ENCODE results near the gene LEKR1. TPM values are rescaled to one million over a fixed set of nuclear protein-coding genes. Genes with fewer than 3 reads are reported as not detected.
"Not testable (repeated sequence)": the region's sequence is repeated elsewhere in the genome, so short reads cannot be mapped to it uniquely, and the experiment has no call there.

The LEKR1 gene
- total RNA-seq, 1 donor from 2014 or later: 3.4 TPM

GRCh38 chr3:156963096-156963495 is 136.9 kb downstream of the LEKR1 start:
- peaks cover 4% of the 10 kb centered on the region for H3K9me3 Mint-ChIP-seq
- no peaks in the 10 kb centered on the region for H3K27me3 Mint-ChIP-seq (ENCODE audit: low read depth)
- no peak overlapping the region for H3K4me3 Mint-ChIP-seq
- TF ChIP-seq, protein P1, sequence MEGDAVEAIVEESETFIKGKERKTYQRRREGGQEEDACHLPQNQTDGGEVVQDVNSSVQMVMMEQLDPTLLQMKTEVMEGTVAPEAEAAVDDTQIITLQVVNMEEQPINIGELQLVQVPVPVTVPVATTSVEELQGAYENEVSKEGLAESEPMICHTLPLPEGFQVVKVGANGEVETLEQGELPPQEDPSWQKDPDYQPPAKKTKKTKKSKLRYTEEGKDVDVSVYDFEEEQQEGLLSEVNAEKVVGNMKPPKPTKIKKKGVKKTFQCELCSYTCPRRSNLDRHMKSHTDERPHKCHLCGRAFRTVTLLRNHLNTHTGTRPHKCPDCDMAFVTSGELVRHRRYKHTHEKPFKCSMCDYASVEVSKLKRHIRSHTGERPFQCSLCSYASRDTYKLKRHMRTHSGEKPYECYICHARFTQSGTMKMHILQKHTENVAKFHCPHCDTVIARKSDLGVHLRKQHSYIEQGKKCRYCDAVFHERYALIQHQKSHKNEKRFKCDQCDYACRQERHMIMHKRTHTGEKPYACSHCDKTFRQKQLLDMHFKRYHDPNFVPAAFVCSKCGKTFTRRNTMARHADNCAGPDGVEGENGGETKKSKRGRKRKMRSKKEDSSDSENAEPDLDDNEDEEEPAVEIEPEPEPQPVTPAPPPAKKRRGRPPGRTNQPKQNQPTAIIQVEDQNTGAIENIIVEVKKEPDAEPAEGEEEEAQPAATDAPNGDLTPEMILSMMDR (IDR thresholded peaks at IDR 0.05; ENCODE audit: unreplicated experiment): no peak
- H3K4me1 Mint-ChIP-seq: no peaks in the 10 kb centered on the region
- no peak overlapping the region for H3K27ac Mint-ChIP-seq
- no peak for DNase-seq (ENCODE audit: low spot score in 2 of 2, unreplicated experiment in 2 of 2)
- H3K36me3 Mint-ChIP-seq: no peaks in the 10 kb centered on the region

DNA sequence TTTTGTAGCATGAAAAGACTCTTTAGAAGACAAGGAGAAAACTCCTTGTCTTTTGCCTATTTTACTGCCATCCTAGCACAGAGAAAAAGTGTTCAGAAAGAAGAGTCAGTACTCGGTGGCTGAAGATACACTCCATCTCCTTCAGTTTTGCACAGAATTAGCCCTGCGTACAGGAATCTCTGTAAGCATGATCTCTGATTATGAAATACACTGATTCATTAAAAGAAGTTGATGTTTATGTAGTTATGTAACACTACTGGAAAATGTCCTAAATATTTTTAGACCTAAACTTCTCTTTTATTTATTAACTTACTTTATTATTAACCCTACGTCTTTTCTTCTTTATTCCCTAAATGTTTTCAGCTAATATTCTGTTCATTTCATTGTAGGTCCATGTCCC is 138.4 kb downstream of the LEKR1 start:
- TF ChIP-seq, protein P1 (IDR thresholded peaks at IDR 0.05; ENCODE audit: unreplicated experiment): no peak
- H3K4me3 Mint-ChIP-seq: no peak overlapping the region
- H3K4me1 Mint-ChIP-seq: no peaks in the 10 kb centered on the region
- no peak overlapping the region for H3K27ac Mint-ChIP-seq
- peaks cover 12% of the 10 kb centered on the region for H3K9me3 Mint-ChIP-seq
- no peak for DNase-seq (ENCODE audit: low spot score in 2 of 2, unreplicated experiment in 2 of 2)
- H3K36me3 Mint-ChIP-seq: peaks cover 2% of the 10 kb centered on the region
- H3K27me3 Mint-ChIP-seq (ENCODE audit: low read depth): no peaks in the 10 kb centered on the region

GRCh38 chr3:156966349-156966748 is 140.2 kb downstream of the LEKR1 start:
- not testable (repeated sequence) for H3K27me3 Mint-ChIP-seq (ENCODE audit: low read depth); DNase-seq (ENCODE audit: low spot score in 2 of 2, unreplicated experiment in 2 of 2); H3K4me3 Mint-ChIP-seq; H3K36me3 Mint-ChIP-seq; H3K4me1 Mint-ChIP-seq; H3K27ac Mint-ChIP-seq
- peaks cover 12% of the 10 kb centered on the region for H3K9me3 Mint-ChIP-seq

DNA sequence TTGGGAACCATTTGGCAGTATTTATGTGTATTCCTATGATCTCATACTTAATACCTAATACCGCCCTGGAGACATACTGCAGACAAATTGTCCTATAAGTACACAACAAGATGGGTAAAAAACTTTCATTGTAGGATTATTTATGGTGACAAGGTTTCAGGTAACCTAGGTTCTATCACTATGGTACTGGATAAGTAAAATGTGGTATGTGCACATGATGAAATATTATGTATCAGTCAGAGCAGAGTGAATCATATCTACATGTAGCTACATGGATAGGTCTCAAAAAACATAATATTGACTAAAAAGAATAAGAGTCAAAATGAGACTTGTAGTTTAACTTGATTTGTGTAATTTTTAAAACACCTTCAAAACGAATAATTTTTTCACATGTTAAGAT is 147.8 kb downstream of the LEKR1 start:
- peaks cover 2% of the 10 kb centered on the region for H3K36me3 Mint-ChIP-seq
- H3K4me1 Mint-ChIP-seq: peaks cover 4% of the 10 kb centered on the region
- TF ChIP-seq, protein P1 (IDR thresholded peaks at IDR 0.05; ENCODE audit: unreplicated experiment): no peak
- no peak overlapping the region for H3K4me3 Mint-ChIP-seq
- H3K27ac Mint-ChIP-seq: no peak overlapping the region
- no peak for DNase-seq (ENCODE audit: low spot score in 2 of 2, unreplicated experiment in 2 of 2)
- H3K27me3 Mint-ChIP-seq (ENCODE audit: low read depth): no peaks in the 10 kb centered on the region
- H3K9me3 Mint-ChIP-seq: peaks cover 5% of the 10 kb centered on the region

- no peak for DNase-seq (ENCODE audit: low spot score in 2 of 2, unreplicated experiment in 2 of 2)
- TF ChIP-seq, protein P1 (IDR thresholded peaks at IDR 0.05; ENCODE audit: unreplicated experiment): no peak
- Mint-ChIP-seq H3K4me3 (no peak overlapping the region), H3K27me3 (ENCODE audit: low read depth) (no peaks in the 10 kb centered on the region), H3K4me1 (peaks cover 9% of the 10 kb centered on the region), H3K27ac (no peak overlapping the region), H3K9me3 (no peaks in the 10 kb centered on the region), H3K36me3 (no peaks in the 10 kb centered on the region)
Measured at GRCh38 chr3:156974931-156975330, 148.8 kb downstream of the LEKR1 start.

DNA sequence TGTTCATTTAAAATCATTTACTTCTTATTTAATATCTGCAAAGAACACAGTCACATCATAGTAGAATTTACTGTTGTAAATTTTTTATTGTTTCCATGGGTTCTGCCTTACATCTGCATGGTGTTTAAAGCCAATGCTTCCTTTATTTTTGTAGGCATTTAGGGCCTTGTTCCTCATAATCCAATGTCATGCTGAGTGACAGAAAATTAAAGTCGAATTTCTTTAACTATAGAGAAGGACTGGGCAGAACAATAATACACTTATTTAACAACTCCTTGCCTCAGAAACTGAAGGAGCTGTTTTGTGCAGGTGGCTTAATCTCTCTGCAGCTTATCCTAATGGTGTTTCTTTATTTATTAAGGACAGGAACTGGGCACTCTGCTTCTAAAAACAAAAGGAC is 149.6 kb downstream of the LEKR1 start:
- TF ChIP-seq, protein P1 (IDR thresholded peaks at IDR 0.05; ENCODE audit: unreplicated experiment): no peak
- no peak overlapping the region for H3K27ac Mint-ChIP-seq
- no peak for DNase-seq (ENCODE audit: low spot score in 2 of 2, unreplicated experiment in 2 of 2)
- H3K36me3 Mint-ChIP-seq: no peaks in the 10 kb centered on the region
- H3K4me1 Mint-ChIP-seq: peaks cover 9% of the 10 kb centered on the region
- H3K27me3 Mint-ChIP-seq (ENCODE audit: low read depth): no peaks in the 10 kb centered on the region
- no peaks in the 10 kb centered on the region for H3K9me3 Mint-ChIP-seq
- H3K4me3 Mint-ChIP-seq: no peak overlapping the region
